Stimulated activated CD8-positive, alpha-beta memory T cell treated with anti-CD3 and anti-CD28 coated beads, Interleukin-4, amount 100 ng/mL, for 24 hours (primary cell): ENCODE results near the gene PPP1R13B.

Experiments
- DNase-seq: peaks from one replicate; pipeline ENCODE4 v3.0.0-alpha.2; 2020; ENCODE audit warnings: low read depth

Gene PPP1R13B

DNA sequence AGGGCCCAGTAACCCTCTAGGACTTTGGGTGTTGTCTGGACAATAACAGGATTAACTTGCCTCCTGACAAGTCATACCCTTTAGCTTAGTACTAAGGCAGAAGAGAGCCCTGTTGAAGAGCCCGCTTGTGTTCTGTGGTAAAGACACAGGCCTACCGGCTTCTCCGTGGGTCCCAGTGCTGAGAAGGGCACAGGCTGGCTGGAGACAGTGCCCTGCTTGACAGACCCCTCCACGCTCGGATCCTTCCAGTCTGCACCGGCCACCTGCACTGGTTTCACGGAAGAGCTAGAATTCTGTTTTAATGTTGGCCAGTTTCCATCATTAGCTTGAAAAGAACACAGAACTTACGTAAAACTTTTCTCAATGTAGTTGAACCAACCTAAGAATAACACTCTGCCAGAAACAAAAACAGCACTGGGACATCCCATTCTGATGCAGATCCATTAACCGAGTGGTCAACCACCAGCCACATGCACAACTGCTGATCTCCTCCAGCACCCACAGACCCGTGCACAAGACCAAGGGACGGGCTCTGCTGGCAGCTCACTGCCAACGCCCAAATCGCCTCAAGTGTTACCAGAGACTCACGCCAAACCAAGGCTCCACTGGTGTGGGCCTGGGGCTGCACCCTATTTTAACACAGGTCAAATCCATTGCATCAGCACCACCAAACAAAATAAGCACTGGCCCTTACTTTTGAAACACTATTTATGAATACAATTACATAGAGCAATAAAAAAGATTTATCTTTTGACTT lies 104.7 kb downstream of the PPP1R13B start:
- DNase-seq, result no peak

DNA sequence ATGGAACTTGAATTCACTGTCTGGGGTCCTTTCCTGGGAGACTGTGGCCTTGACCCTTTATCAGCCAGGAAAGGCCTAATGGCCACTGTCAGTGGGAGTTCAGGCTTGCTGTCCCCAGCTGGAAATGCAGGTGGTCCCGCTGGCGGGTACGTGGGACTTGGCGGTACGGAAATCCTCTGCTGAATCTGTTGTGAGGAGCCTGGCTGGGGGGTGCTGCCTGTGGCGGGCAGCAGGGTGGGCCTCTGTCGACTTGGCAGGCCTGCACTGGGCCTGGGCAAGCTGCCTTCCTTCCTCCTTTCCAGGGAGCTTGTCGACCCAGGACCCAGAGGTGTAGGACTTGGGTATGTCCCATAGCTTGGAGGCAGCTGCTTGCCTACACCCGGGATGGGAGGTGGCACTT lies 105.5 kb downstream of the PPP1R13B start:
- DNase-seq, result no peak

DNA sequence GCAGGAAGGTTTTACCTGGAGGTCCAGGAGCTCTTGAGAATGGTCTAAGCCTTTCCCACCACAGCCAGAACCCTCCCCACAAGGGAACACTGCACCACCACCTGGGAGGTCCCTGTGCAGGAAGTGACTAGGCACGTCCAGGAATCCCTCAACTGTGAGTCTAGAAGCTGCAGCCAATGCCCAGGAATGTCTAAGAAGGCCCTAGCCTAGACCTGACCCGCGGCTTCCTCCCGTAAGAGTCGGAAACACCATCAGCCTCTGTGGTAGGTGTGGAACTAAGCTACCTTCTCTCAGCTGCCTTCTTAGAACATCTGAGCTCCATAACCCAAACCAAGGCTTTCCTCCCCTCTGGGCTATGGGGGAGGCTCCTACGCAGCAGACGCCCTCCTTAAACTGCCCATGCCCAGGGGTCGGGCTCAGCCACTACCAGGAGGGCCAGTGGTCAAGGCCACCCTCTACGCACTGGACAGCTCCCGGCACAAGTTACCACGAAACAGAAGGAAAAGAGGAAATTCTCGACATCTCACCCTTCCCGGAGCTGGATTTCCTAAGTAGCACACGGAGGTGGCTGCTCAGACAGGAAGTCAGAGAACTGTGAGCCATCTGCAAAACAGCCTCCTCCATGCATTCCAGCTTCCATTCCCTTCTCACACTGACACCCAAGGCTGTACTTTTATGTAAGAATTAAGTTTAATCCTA lies 106.2 kb downstream of the PPP1R13B start:
- no peak for DNase-seq

DNA sequence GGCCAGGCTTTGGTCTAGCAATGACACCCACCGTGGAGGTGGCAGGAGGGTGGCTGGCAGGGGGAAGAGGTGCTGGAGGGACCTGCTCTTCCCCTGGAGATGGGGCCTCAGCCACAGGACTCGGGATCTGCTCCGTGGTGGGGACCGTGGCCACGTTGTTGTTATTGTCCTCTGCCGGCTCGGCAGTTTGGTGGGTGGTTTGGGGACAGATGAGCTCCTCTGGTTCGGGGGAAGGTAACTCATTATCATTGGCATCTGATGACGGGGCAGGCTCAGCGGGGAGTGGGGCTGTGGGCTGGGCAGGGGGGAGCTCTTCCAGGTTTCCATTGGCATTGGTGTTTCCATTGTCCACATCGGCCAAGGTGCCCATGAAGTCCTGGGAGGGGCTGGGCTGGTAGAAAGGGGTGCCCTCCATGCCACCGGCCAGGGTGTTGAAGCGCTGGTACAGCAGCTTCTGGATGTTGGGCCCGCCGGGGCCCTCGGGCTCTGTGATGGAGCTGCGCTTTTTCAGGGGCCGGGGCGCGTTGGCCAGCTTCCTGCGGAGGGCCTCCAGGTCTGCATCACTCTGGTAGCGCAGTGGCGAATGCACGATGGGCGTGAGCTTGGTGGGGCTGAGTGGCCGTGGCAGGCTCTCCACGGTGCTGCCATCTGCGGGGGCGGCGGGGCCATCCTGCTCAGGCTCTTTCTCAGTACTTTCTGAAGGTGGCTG lies 107.4 kb downstream of the PPP1R13B start:
- no peak for DNase-seq

DNA sequence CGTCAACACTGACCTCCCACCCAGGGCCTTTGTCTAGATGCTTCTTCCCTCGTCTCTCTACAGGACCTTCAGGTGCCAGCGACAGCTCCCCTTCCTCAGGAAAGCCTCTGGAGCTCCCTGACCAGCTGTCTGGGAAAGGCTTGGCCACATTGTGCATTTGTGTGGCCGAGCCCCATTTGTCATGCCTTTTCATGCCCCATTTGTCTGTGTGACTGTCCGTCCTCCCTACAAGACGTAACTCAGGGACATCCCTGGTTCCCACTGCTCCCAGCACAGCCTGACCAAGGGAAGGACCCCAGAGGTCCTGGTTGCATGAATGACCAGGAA lies 107.9 kb downstream of the PPP1R13B start:
- DNase-seq, result no peak

DNA sequence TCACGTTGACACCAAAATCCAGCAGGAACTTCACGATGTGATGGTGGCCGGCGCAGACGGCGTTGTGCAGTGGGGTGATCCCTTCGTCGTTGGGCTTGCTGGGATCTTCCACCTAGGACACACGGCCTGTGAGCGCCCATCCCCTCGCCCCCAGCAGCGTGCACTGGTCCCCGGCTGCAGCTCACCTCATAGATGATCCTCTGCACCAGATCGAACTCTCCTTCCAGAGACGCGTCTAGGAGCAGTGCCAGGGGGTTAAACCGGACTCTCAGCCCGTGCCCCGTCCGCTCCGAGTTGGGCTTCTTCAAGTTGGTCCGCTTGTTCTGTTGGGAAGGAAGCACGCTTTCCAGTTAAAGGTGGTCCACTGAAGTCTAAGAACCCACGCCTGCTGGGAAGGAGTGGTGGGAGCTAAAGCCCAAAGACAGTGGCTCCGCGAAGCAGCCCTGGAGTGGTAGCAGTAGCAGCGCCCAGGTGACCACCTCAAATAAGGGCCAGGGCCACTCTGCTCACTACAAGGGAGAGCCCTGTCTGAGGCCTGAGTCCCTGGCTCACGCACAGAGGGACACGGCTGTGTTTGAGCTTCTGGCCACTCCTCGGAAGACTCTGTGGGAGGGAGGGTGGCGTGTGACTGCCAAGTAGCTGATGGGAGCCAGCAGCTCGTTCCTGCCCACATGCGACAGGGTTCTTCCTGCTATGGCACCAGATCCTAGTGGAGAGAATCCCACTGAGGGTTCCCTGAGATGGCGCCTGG lies 108.5 kb downstream of the PPP1R13B start:
- no peak for DNase-seq

DNA sequence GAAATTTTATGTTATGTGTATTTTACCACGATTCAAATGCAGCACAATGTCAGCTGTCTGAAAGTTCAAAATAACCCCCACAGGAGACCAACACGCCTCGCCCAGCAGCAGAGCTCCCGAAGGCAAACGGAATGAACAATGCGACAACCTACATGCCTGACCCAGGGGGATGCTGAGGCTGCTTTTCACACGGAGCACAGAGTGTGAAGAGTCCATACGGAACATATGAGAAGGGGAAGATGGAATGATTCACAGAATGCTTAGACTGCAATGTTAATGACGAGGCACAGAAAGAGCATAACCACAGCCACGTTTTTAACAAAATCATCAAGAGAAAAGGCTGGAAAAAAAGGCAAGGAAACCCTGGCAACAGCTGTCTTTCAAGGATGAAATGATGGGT lies 109.2 kb downstream of the PPP1R13B start:
- DNase-seq, result no peak

DNA sequence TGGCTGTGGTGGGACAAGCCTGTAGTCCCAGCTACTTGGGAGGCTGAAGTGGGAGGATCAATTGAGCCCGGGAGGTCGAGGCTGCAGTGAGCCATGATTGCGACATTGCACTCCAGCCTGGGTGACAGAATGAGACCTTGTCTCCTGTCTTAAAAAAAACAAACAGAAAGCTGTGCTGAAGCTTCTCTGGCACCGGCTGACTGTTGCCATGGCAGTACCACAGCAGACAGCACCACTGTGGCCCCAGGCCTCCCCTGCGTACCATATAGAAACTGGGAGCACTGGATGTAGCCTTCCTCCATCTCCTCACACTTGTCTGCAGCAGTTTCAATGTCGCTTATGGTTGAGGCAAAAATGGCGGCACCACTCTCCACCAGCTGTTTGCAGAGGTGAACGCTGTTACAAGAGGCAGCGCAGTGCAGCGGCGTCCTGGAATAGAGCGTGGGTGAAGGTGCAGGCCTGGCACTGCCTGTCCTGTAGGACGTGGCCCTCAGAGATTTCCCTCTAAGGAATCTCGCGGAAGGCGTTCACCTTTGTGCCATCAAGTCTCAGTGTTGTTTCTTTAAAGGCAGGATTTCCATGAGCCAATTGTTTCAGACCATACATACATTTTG lies 109.8 kb downstream of the PPP1R13B start:
- no peak for DNase-seq

DNA sequence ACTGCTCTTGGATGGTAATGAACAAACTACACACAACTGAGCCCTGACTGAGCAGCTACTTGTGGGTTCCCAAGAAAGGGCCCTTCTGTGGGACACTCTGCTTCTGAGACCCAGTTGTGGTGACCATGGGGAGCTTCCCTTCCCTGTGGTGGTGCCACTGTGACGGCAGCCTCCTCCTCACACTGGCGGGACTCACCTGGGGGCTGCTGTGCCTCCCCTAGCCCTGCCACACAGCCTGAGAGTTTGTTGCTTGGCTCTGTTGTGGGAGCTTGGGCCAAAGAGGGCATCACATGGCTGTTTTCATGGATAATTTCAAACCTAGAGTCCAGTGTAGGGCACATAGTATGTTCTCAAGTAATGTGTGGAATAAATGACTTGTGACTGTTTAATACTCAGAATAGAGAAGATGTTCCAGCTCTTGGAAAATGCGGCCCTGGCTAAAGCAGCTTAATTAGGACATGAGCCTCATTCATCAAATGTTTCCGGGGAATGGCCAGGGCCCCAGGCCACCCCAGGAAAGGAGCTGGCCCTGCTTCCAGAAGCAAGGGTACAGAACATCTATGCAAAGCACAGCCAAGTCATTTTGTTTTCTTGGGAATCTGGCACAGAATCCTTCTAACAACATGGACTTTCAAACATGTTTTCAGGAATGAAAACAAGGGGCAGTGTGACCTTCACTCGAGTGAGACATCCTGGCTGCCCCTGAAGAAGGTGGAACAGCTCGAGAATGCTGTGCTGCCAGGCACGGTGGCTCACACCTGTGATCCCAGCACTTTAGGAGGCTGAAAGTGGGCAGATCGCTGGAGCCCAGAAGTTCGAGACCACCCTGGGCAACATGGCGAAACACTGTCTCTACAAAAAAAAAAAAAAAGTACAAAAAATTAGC lies 110.6 kb downstream of the PPP1R13B start:
- DNase-seq, result no peak

DNA sequence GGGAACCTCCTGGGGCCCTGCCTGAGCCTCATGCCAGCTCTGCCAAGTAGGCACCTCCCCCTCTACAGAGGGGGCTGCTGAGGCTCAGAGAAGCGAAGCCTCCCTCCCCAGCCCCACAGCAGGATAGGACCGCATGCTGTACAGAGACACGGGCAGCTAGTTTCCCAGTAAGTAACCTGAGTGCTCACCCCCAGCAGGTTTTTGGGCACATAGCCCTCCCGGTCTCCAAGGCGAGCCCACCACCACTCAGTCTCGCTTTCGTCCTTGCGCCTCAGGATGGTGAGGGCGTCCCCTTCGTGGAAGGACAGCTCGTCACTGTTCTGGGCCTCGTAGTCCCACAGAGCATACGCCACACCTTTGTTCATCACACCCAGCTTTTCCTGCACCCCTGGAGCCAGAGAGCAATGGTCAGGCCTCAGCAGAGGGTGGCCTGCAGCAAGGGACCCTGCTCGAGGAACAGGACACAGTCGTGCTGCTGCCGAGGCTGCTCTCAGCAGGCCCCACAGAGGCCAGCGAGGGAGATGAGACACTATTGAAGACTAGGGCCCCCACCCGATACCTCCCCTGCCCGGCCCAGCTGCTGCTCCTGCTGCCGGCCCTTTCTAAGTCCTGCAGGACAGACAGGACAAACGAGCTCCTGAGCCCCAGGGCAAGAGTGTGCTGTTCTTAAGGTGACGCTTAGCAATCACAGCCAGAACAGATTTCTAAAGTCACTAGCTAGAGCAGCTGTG lies 111.4 kb downstream of the PPP1R13B start:
- no peak for DNase-seq

DNA sequence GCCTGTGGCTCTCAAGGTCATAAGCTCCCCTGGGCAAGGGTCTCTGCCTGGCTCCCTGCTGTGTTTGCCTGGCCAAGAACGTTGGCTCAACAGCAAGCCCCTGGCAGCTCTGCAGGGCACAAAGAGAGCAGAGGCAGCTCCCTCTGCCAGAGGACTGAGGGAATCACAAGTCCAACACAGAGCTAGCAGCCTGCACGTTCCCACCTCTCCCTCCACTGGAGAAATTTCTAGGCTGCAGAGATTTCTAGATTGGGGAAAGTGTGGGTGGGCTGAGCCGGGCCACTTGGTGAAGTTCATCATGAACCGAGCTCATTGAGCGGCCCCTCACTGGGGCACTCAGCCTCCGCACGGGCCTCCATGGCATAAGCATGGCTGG lies 111.9 kb downstream of the PPP1R13B start:
- no peak for DNase-seq

DNA sequence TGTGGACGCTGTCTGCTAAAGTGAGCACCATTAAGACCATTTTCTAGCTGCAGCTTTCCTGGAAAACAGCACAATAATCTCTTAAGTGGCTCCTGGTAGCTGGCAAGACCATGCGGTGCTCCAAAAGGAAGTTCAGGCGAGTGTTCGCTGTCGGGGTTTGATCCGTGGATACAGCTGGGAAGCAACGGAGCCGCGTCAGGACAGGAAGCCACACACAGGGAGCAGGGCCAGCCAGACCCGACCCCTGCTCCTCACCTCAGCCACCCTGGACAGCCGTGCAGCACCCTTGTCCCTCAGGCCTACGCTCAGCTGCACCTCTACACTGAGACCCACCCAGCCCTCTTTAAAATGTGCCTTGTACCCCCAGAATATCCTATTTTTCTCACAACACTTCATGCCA lies 112.4 kb downstream of the PPP1R13B start:
- no peak for DNase-seq

DNA sequence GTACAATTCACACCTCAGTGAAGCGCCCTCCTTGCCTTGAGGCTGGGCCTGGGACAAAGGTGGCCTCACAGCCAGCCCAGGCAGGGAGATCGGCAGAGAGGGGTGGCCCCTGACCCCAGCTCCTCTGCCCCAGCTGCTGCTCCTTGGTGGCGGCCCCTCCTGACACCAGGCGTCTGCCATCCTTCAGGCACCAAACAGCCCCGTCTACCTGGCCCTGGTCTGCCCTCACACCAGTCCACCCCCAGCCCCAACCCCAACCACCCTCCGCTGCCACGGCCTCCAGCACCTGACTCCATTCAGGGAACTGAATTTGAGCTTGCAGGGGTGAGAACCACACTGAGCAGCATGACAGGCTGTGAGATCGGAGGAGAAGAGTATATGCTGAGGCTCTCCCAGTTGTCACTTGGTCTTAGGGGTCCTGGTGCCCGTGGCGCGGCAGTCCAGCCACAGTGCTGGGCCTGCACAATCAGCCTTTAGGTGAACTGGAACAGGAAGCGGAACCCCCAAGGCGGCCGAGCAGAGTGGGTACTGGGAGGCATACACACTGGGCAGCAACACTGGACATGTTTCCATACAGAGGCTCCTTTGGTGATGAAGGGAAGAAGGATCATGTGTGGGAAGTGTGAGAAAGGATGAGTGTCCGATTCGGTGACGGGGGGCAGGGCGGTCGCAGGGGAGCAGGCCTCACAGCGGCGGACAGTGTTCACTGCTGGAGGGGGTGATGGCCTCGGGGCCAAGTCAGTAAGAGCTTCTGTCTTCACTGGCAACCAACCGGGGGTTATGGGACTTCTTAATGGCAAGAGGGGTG lies 113.1 kb downstream of the PPP1R13B start:
- DNase-seq, result no peak

DNA sequence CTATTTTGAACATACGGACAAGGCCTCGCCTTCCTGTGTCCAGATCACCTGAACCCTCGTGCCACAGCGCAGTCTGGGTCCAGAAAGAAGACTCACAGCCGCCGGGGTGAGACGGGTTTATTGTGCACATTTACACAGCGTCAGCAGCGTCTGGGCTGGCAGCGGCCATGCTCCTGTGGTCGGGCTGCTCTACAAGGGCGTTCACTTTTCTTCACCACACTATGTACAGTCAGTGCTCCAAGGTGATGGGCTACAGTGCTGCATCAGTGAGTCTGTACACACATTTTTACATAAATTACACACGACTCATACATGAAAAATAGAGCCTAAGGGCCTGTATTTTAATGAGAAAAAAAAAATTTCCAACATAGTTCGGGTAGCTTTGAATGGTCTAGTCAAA lies 113.7 kb downstream of the PPP1R13B start:
- no peak for DNase-seq

DNA sequence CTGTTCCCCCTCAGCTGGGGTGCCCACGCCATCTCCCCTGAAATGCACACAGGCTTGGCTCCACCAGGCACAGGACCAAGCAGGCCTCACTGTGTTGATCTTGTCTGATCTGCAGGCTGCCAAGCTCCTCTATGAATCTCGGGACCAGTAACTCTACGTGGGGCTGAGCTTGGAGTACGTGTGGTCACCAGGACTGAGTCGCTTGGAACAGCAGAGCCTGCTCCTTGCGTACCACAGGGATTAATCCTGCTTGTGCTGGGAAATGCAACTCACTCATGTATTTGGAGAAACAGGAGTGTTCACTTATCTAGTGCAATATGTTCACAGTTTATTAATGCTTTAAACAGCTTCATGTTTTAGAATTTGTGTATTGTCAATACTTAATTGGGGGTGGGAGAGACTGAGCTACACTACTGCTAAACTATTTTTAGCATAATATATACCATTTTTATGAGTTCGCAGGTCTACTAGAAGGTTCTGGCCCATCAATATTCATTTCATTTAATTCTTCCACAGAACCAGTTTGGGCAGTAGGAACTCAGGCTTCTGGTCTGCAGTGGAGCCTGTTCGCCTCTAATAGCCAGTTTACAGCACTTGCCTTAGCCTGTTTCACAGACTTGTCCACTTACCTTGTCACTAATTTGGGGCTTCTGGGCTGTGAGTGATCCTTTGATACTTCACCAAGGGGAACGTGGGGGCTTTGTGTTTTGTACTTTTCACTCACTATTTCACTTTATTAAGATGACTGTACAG lies 114.3 kb downstream of the PPP1R13B start:
- no peak for DNase-seq

DNA sequence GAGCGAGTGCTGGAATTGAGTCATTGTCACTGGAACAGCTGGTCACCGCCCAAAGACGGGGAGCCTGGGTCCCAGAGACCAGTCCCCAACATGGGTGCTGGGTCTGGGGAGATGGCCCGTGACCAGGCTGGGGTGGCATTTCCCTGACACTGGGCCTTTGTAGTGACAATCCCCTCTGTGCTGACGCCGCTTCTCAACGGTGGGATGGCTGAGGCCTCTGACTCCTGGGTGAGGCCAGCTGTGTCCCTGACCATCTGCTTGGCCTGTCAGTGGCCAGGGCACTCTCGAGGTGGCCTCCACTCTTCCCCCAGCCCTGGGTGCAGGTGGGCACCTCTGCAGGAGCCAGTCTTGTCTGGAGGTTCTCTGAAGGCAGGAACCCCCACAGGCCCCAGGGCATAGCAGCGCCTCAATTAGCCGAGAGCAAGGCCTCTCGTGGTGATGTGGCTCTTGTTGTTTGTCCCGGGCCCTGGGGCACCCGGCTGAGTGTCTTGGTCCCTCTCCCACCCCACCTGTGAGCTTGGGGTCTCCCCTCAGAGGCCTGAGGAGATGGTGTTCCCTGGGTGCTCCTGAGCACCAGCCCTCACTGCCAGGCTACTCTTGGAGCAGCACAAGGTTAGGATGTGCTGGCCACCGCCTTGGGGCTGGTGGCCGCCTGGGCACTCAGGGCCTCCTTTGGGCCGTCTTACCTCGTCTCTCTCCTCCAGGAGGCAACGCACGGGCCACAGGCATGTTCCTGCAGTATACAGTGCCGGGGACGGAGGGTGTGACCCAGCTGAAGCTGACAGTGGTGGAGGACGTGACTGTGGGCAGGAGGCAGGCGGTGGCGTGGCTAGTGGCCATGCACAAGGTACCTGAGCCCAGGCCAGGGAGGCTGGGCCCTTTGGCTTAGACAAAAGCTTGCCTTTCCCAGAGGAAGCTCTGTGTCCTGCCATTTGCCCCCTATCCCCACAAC lies 115.2 kb downstream of the PPP1R13B start:
- no peak for DNase-seq

DNA sequence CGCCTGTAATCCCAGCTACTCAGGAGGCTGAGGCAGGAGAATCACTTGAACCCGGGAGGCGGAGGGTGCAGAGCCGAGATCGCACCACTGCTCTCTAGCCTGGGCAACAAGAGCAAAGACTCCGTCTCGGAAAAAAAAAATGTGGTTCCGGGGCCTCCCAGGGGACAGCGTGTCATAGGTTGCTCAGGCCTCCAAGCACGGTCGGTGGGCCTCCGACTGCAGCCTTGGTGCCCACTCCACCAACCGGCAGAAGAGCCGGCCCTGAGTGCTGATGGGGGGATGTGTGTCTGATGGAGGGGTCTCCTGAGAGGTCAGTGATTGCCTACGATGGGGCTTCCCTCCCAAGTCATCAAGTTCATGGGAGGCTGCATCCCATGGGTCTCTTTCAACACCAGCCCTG lies 115.9 kb downstream of the PPP1R13B start:
- DNase-seq, result no peak
